AG20443 (cell line): ENCODE results near the gene SLC35E4.
"Not testable (repeated sequence)": the region's sequence is repeated elsewhere in the genome, so short reads cannot be mapped to it uniquely, and the experiment has no call there.

Experiments used
- DNase-seq: peaks from one replicate; pipeline ENCODE4 v3.0.0; 2012; ENCODE audit warnings: low spot score, mixed read lengths

The SLC35E4 gene

GRCh38 chr22:30635273-30636225 is at the start of gene SLC35E4:
Gene SLC35E4, plus strand, starts transcription at chr22:30635781. Its CDS starts 670 bp downstream, at chr22:30636451.
- peak; percentile 98 for DNase-seq

- DNase-seq = no peak
These were observed 49.2 kb upstream of the SLC35E4 start for GRCh38 chr22:30586414-30586813.

- peak; percentile 33 for DNase-seq
These were observed 44.4 kb upstream of the SLC35E4 start for GRCh38 chr22:30591191-30591587.

- DNase-seq = peak; percentile 99
These were observed 43.8 kb upstream of the SLC35E4 start, which contains the start of gene PES1 for GRCh38 chr22:30591588-30592359. Gene PES1, minus strand, starts transcription at chr22:30591910. Its CDS starts 77 bp downstream, at chr22:30591833.

GRCh38 chr22:30592360-30592713 is 43.2 kb upstream of the SLC35E4 start:
- DNase-seq = not testable (repeated sequence)

- no peak for DNase-seq
These were observed 39.4 kb upstream of the SLC35E4 start for GRCh38 chr22:30596199-30596598.

- DNase-seq = no peak
These were observed 38.7 kb upstream of the SLC35E4 start for GRCh38 chr22:30596886-30597285.

GRCh38 chr22:30598986-30599385 is 36.6 kb upstream of the SLC35E4 start:
- no peak for DNase-seq

GRCh38 chr22:30600921-30601320 is 34.7 kb upstream of the SLC35E4 start:
- DNase-seq = no peak

GRCh38 chr22:30601464-30601863 is 34.1 kb upstream of the SLC35E4 start:
- DNase-seq = no peak

GRCh38 chr22:30602049-30602448 is 33.5 kb upstream of the SLC35E4 start:
- no peak for DNase-seq

- no peak for DNase-seq
These were observed 31.8 kb upstream of the SLC35E4 start for GRCh38 chr22:30603801-30604200.

GRCh38 chr22:30604723-30605122 is 30.9 kb upstream of the SLC35E4 start:
- no peak for DNase-seq

GRCh38 chr22:30605449-30606110 is 30.0 kb upstream of the SLC35E4 start:
- peak; percentile 71 for DNase-seq

GRCh38 chr22:30606455-30607299 is 28.9 kb upstream of the SLC35E4 start, which contains the start of gene TCN2:
Gene TCN2, plus strand, starts transcription at chr22:30607174. Its CDS starts 158 bp downstream, at chr22:30607332.
- peak; percentile 84 for DNase-seq

- DNase-seq = no peak
These were observed 28.2 kb upstream of the SLC35E4 start for GRCh38 chr22:30607300-30607930.

GRCh38 chr22:30607939-30608338 is 27.6 kb upstream of the SLC35E4 start:
- no peak for DNase-seq

GRCh38 chr22:30609260-30610185 is 26.1 kb upstream of the SLC35E4 start:
- peak; percentile 92 for DNase-seq

GRCh38 chr22:30610299-30610698 is 25.3 kb upstream of the SLC35E4 start:
- DNase-seq = no peak

GRCh38 chr22:30611197-30611596 is 24.4 kb upstream of the SLC35E4 start:
- peak; percentile 8 for DNase-seq
